Myocyte (in vitro differentiated cells): Measurements from ENCODE around the gene ZNF91. TPM values are rescaled to one million over a fixed set of nuclear protein-coding genes. Genes with fewer than 3 reads are reported as not detected.
"Not testable (repeated sequence)": the region's sequence is repeated elsewhere in the genome, so short reads cannot be mapped to it uniquely, and the experiment has no call there.

Experiments used
- DNase-seq: peaks from one replicate; pipeline ENCODE4 v3.0.0-alpha.2; 2012; ENCODE audit warnings: low read depth
- total RNA-seq: library from RNA; depleted of rRNA; stranded (reverse); fragments of >200 nt; gene quantifications from 2 replicates; pipeline ENCODE4 v1.2.3, GENCODE V29; 2014

ZNF91 gene
- total RNA-seq, 1 donor from 2014 or later, result 29.2 TPM

GRCh38 chr19:23395722-23396117, 449 bp upstream of the ZNF91 start:
- not testable (repeated sequence) for DNase-seq

DNA sequence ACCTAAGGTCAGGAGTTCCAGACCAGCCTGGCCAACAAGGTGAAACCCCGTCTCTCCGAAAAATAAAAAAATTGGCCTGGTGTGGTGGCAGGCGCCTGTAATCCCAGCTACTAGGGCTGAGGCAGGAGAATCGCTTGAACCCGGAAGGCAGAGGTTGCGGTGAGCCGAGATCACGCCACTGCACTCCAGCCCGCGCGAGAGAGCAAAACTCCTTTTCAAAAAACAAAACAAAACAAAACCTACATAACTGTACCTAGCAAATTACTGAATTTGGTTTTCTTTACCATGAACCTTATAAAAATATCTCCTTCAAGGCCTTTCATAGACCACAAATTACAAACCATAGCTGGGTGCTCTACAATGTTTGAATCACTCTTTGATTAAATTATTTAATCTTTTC, 760 bp downstream of the ZNF91 start:
- peak; percentile 30 for DNase-seq

DNA sequence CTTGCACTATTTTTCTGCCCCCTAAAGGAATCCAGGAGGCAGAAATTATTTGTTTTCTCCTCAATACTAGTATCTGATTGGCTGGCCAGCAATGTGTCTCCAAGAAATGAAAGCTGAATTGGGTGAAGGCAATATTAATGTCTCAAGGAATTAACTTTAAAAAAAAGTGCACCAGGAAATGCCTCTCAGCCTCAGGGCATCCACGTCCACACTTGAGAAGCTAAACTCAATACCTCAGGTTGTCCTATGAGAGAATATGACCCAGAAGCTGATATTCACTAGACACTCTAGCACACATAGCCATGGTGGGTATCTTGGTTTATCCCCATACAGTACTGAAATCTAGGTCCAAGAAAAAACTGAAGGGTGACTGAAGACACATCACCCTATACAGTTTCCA, 2.1 kb downstream of the ZNF91 start:
- DNase-seq, result no peak

DNA sequence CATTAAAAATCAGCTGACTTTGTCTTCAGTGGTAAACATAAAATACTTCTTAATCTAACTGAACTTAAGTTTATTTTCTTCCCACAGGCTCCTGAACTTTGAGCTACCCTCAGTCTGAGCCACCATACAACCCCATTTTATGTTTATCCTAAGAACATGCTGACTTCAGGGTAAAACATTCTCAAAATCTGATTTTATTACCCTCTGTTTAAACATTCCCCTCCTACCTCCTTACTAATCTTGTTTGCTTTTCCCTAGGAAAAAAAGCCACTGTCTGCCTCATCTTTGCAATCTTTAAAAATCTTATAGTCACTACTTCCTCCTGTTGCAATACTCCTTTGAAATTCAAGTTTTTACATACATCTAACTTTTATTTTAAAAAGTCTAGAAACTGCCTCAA, 4.0 kb downstream of the ZNF91 start:
- no peak for DNase-seq

GRCh38 chr19:23385404-23385803, 9.9 kb downstream of the ZNF91 start:
- no peak for DNase-seq

- DNase-seq, result no peak
Measured at GRCh38 chr19:23384858-23385257, 10.4 kb downstream of the ZNF91 start.

GRCh38 chr19:23384166-23384565, 11.1 kb downstream of the ZNF91 start:
- DNase-seq, result no peak

DNA sequence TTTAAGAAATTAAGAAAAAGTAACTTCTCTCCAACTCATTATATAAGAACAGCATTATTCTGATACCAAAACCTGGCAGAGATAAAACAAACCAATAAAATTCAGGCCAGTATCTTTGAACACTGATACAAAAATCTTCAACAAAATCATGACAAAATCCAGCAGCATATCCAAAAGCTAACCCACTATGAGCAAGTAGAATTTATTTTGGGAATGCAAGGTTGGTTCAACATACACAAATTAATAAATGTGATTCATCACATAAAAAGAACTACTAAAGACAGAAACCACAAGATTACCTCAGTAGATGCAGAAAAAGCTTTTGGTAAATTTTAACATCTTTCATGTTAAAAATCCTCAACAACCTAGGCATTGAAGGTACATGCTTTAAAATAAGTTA, 12.3 kb downstream of the ZNF91 start:
- no peak for DNase-seq

DNA sequence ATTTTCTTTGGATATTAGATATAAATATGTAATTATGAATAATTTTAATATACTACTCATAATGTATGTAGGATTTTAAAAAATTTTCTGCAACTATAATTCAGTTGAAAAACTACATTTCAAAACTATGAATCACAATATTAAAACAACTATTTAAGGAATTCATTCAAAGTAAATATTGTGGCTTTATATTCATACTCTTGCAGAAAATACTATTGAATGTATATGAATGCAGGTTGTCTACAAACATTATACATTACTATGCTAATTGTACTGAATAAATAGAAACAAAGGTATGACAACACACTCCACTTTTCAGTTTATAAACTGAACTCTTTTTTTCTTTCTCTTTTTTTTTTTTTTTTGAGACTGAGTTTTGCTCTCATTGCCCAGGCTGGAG, 14.2 kb downstream of the ZNF91 start:
- DNase-seq, result no peak

DNA sequence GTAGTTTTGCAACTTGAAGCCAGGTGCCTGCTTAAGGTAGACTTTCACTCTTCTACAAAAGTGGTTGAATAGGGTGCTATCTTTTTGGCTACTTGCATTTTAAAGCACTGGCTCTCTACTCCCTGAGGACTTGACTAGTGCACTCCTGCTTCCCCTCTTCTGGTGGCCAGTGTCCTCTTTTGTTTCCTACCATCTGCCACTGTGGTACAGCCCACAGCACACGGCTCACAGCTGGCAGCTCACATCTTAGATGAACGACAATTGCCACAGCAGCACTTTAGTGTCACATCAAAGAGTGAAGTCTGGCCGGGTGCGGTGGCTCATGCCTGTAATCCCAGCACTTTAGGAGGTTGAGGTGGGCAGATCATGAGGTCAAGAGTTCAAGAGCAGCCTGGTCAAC, 15.6 kb downstream of the ZNF91 start:
- peak; percentile 28 for DNase-seq

DNA sequence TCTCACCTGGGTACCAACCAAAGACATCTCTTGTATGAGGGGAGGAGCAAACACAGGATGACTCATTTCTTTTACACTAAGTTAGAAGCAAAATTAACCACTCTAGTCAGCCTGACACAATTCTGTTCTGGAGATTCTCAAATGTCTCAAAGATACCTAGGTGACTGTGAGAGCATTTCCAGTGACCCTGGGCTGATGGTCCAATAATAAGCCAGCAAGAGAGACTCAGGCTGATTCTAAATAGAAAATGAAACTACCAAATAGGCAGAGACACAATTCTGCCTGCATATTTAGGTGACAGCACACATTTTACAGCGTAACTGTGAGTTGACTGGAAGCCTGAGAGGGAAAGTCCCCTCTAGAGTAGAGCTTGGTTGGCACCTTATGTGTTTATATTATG, 16.3 kb downstream of the ZNF91 start:
- DNase-seq, result no peak

DNA sequence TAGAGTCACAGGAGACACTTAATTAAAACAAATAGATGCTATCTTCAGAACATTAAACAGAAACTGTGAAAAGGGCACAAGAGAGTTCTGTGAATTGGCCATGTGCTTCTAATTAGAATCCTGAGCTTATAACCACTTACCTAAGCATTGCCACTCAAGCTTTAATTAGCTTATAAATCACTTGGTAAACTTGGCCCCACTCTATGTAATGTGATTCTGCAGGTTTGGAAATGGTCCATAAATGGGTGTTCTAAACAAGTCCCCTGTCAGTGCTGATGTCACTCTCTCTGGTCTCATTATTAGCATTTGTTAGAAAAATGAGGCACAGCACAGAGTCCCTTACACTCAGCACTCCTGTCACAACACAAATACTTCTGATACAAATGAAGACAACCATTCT, 18.0 kb downstream of the ZNF91 start:
- DNase-seq, result no peak

DNA sequence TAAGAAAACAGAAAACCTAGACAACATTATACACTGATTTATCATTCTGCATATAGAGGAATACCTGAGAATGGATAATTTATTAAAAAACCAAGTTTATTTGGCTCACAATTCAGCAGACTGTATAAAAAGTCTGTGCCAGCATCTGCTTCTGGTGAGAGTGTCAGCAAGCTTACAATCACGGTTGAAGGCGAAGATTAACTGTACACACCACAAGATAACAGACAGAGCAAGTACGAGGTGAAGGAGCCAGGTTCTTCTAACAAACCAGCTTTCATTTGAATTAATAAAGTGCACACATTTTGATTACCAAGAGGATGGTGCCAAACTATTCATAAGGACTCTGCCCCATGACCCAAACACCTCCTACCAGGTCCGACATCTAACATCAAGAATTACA, 28.8 kb downstream of the ZNF91 start:
- DNase-seq, result no peak

- not testable (repeated sequence) for DNase-seq
Measured at GRCh38 chr19:23366031-23366430, 29.2 kb downstream of the ZNF91 start.

- no peak for DNase-seq
Measured at GRCh38 chr19:23365222-23365621, 30.0 kb downstream of the ZNF91 start.

DNA sequence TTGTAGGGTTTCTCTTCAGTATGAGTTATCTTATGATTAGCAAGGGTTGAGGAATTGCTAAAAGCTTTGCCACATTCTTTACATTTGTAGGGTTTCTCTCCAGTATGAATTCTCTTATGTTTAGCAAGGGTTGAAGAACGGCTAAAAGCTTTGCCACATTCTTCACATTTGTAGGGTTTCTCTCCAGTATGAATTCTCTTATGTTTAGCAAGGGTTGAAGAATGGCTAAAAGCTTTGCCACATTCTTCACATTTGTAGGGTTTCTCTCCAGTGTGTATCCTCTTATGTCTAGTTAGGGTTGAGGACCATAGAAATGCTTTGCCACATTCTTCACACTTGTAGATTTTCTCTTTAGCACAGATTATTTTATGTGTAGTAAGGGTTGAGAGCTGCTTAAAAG, 33.4 kb downstream of the ZNF91 start:
- not testable (repeated sequence) for DNase-seq

DNA sequence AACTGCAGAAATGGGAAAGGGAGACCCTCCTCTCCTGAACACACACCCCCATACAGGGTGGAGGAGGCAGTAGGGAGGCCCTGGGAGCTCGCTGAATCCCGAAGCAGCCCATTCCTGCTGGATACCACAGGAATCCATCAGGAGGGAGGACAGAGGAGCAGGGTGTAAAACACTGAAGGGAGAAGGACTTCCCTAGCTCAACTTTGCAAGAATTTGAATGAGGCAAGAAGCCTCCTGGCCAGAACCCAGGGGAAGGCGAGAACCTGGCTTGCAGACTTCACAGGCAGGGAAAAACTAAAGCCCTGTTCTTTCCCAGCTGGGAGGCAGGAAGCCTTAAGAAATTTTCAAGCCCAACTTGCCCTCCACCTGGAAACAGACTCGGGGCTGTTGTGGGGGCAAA, 43.5 kb downstream of the ZNF91 start:
- DNase-seq, result no peak

DNA sequence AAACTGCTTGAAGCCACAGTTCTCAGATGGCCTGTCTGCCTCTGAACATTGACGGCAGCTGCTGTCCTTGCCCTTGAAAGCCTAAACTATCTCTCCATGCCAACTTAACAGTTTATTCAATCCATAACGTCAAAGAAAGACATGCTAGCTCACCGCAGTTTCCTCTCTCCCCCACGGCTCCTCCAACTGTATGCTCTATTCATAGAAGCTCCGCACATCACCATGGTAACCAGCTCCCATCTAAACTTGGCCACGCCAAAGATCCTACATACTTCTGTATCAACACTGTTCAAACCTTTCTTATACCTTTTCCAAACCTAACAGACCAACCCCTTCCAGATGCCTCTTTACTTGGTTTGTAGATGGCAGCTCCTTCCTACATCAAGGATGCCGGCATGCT, 48.6 kb downstream of the ZNF91 start:
- DNase-seq, result no peak

GRCh38 chr19:23345838-23346237, 49.4 kb downstream of the ZNF91 start:
- no peak for DNase-seq

DNA sequence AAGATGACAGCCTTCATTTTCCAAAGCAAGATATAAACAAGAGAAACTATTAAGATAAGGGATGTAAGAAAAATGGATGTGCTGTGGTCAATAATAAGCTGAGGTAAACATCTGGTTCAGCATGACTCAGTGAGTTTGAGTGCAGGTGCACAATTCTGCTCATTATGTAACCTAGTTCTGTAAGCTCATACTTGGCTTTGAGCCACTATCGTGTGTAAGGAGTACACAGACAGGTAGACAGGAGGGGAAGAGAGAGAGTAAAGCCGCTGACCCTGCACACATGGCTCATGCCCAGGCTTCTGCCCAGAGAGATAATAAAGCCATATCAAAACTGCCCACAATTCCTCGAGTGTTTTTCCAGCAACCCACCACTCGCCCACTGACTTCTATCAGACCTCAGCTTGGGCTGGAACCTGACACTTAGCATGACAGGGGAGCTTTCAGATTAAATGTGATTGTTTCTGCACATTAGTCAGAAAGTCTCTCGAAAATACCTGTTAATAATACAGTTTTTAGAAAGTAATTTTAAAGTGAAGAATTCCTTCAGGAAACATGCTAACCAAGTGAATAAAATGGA, 51.7 kb downstream of the ZNF91 start:
- no peak for DNase-seq

GRCh38 chr19:23328211-23328610, 67.1 kb downstream of the ZNF91 start:
- DNase-seq, result no peak

DNA sequence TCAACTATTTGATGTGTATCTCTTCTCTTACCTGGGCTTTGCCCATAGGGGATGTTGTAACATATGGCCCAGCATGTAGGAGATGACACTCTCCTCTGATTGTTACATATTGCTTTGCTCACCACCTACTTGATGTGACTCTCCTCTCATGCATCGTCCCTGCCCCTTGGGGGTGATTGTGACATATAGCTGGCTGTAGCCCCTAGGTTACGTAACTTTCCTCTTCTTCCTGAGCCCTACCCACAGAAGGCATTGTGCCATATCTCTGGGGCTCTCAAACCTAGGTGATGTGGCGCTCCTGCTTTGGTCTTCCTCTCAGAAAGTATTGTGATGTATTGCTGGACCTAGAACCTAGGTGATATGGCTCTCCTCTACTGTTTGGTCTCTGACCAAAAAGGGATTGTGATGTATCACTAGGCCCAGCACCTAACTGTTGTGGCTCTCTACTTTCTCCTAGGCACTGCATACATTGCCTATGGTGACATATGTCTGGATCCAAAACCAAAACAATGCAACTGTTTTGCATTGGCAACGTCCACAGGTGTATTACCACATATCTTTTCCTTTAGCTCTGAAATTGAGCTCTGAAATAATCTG, 73.2 kb downstream of the ZNF91 start:
- DNase-seq, result no peak

DNA sequence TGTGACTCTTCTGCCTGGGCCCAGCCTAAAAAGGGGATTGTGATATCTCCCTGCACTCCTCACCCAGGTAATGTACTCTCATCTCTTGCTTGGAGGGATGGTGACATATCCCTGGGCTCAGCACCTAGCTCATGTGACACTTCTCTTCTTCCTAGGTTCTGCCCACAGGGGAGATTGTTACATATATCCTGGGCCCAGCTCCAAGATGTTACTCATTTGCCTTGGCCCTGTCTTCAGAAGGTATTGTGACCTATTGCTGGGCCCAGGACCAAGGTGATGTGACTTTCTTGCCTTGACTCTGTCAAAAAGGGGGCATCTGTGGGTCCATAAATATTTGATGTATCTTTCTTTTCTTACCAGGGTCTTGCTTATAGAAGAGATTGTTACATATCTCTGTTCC, 73.9 kb downstream of the ZNF91 start:
- not testable (repeated sequence) for DNase-seq

DNA sequence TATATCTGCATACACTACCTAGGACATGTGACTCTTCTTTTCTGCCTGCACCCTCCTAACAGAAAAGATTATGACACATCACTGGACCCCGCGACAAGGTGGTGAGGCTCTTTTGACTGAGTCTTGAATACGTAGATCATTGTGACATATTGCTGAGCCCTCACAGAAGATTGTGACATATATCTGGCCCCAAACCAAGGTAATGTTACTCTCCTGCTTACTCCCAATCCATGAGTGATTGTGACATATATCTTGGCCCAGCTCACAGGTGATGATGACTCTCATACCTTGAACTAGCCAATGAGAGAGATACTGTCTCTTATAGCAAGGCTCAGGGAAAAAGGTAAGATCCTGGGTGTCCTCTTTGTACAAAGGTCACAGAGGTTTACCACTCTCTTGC, 75.7 kb downstream of the ZNF91 start:
- DNase-seq, result not testable (repeated sequence)
